Measurements from ENCODE around the gene RNF8. TPM values are rescaled to one million over a fixed set of nuclear protein-coding genes. Genes with fewer than 3 reads are reported as not detected.

Gene RNF8
- total and polyA plus RNA-seq, 3 experiments from 2014 or later = 17.2 to 35.2 (median 33.7) TPM

- no peak for DNase-seq
- H3K27ac Mint-ChIP-seq = peak overlapping the region in 2 of 8 donors; percentile 1 to 23
- Histone ChIP-seq H3K4me1 (ENCODE audit: insufficient read depth, low read length) (no peaks in the 10 kb centered on the region), H3K27ac (ENCODE audit: low read depth, low read length) (no peak overlapping the region), H3K27me3 (ENCODE audit: insufficient read depth, low read length, poor library complexity, severe bottlenecking) (no peaks in the 10 kb centered on the region), H3K36me3 (ENCODE audit: insufficient read depth, low read length) (peaks cover 14% of the 10 kb centered on the region), H3K4me3 (ENCODE audit: low read length) (no peak overlapping the region), H3K9me3 (ENCODE audit: low read length) (no peaks in the 10 kb centered on the region)
- peaks cover 0 to 79% (median 19%) of the 10 kb centered on the region in 3 donors for H3K36me3 Mint-ChIP-seq
- CTCF ChIA-PET = interaction anchor here (1.2 kb wide), 1 partner anchor 325 kb away, joined by 4 read pairs; no protein-coding TSS in a partner anchor
- H3K9me3 Mint-ChIP-seq = no peaks in the 10 kb centered on the region
- POLR2A ChIA-PET = no interaction called here
- no peak overlapping the region for H3K4me3 Mint-ChIP-seq
- no peaks in the 10 kb centered on the region for H3K27me3 Mint-ChIP-seq
- peaks cover 0 to 13% (median 7%) of the 10 kb centered on the region in 3 donors for H3K4me1 Mint-ChIP-seq
These were observed 13.1 kb downstream of the RNF8 start for GRCh38 chr6:37366910-37367309.

GRCh38 chr6:37368961-37369320, 15.2 kb downstream of the RNF8 start:
- H3K27ac Mint-ChIP-seq = peak overlapping the region in 2 of 8 donors; percentile 39 to 75
- Histone ChIP-seq H3K27me3 (ENCODE audit: insufficient read depth, low read length, poor library complexity, severe bottlenecking) (no peaks in the 10 kb centered on the region), H3K4me3 (ENCODE audit: low read length) (no peak overlapping the region), H3K27ac (ENCODE audit: low read depth, low read length) (no peak overlapping the region), H3K4me1 (ENCODE audit: insufficient read depth, low read length) (no peaks in the 10 kb centered on the region), H3K36me3 (ENCODE audit: insufficient read depth, low read length) (peaks cover 14% of the 10 kb centered on the region), H3K9me3 (ENCODE audit: low read length) (no peaks in the 10 kb centered on the region)
- H3K9me3 Mint-ChIP-seq = no peaks in the 10 kb centered on the region
- no peak overlapping the region for H3K4me3 Mint-ChIP-seq
- POLR2A ChIA-PET = no interaction called here
- peaks cover 0 to 13% (median 7%) of the 10 kb centered on the region in 3 donors for H3K4me1 Mint-ChIP-seq
- H3K27me3 Mint-ChIP-seq = no peaks in the 10 kb centered on the region
- H3K36me3 Mint-ChIP-seq = peaks cover 0 to 76% (median 19%) of the 10 kb centered on the region in 3 donors
- CTCF ChIA-PET = no interaction called here
- no peak for DNase-seq

- no peaks in the 10 kb centered on the region for H3K9me3 ChIP-seq (ENCODE audit: low read length)
- no peak overlapping the region for H3K27ac ChIP-seq (ENCODE audit: low read depth, low read length)
- H3K27me3 ChIP-seq (ENCODE audit: insufficient read depth, low read length, poor library complexity, severe bottlenecking) = no peaks in the 10 kb centered on the region
- Mint-ChIP-seq H3K4me1 (peaks cover 0 to 13% (median 7%) of the 10 kb centered on the region in 3 donors), H3K4me3 (no peak overlapping the region), H3K27me3 (no peaks in the 10 kb centered on the region), H3K36me3 (peaks cover 0 to 77% (median 18%) of the 10 kb centered on the region in 3 donors), H3K27ac (peak overlapping the region in 2 of 8 donors; percentile 39 to 75), H3K9me3 (no peaks in the 10 kb centered on the region)
- H3K4me1 ChIP-seq (ENCODE audit: insufficient read depth, low read length) = no peaks in the 10 kb centered on the region
- no peak overlapping the region for H3K4me3 ChIP-seq (ENCODE audit: low read length)
- ChIA-PET CTCF (interaction anchor here (1.2 kb wide), 1 partner anchor 323 kb away, joined by 3 read pairs; no protein-coding TSS in a partner anchor), POLR2A (no interaction called here)
- DNase-seq = no peak
- H3K36me3 ChIP-seq (ENCODE audit: insufficient read depth, low read length) = peaks cover 19% of the 10 kb centered on the region
These were observed 15.8 kb downstream of the RNF8 start for GRCh38 chr6:37369321-37370201.

- Mint-ChIP-seq H3K27ac (peak overlapping the region in 3 of 8 donors; percentile 30 to 90 (median 81)), H3K4me1 (peaks cover 0 to 10% (median 7%) of the 10 kb centered on the region in 3 donors), H3K36me3 (peaks cover 0 to 85% (median 19%) of the 10 kb centered on the region in 3 donors), H3K4me3 (no peak overlapping the region), H3K27me3 (no peaks in the 10 kb centered on the region), H3K9me3 (no peaks in the 10 kb centered on the region)
- POLR2A ChIA-PET = no interaction called here
- Histone ChIP-seq H3K4me3 (ENCODE audit: low read length) (no peak overlapping the region), H3K36me3 (ENCODE audit: insufficient read depth, low read length) (peaks cover 28% of the 10 kb centered on the region), H3K9me3 (ENCODE audit: low read length) (no peaks in the 10 kb centered on the region), H3K27me3 (ENCODE audit: insufficient read depth, low read length, poor library complexity, severe bottlenecking) (no peaks in the 10 kb centered on the region), H3K27ac (ENCODE audit: low read depth, low read length) (no peak overlapping the region), H3K4me1 (ENCODE audit: insufficient read depth, low read length) (no peaks in the 10 kb centered on the region)
- DNase-seq = no peak
- CTCF ChIA-PET = interaction anchor here (0.9 to 1.0 kb wide), 2 partner anchors 11 to 46 kb away, joined by 3 read pairs; no protein-coding TSS in a partner anchor
These were observed 17.6 kb downstream of the RNF8 start for GRCh38 chr6:37371154-37372083.

GRCh38 chr6:37372116-37372515, 18.3 kb downstream of the RNF8 start:
- H3K36me3 Mint-ChIP-seq = peaks cover 0 to 84% (median 18%) of the 10 kb centered on the region in 3 donors
- no peaks in the 10 kb centered on the region for H3K9me3 Mint-ChIP-seq
- POLR2A ChIA-PET = no interaction called here
- no peak overlapping the region for H3K4me3 Mint-ChIP-seq
- H3K9me3 ChIP-seq (ENCODE audit: low read length) = no peaks in the 10 kb centered on the region
- no peak for DNase-seq
- no peak overlapping the region for H3K27ac ChIP-seq (ENCODE audit: low read depth, low read length)
- H3K4me1 Mint-ChIP-seq = peaks cover 0 to 9% (median 7%) of the 10 kb centered on the region in 3 donors
- no peak overlapping the region for H3K4me3 ChIP-seq (ENCODE audit: low read length)
- no peaks in the 10 kb centered on the region for H3K4me1 ChIP-seq (ENCODE audit: insufficient read depth, low read length)
- H3K27me3 ChIP-seq (ENCODE audit: insufficient read depth, low read length, poor library complexity, severe bottlenecking) = no peaks in the 10 kb centered on the region
- no peak overlapping the region for H3K27ac Mint-ChIP-seq
- H3K27me3 Mint-ChIP-seq = no peaks in the 10 kb centered on the region
- peaks cover 28% of the 10 kb centered on the region for H3K36me3 ChIP-seq (ENCODE audit: insufficient read depth, low read length)
- CTCF ChIA-PET = interaction anchor here (0.9 to 1.0 kb wide), 2 partner anchors 11 to 46 kb away, joined by 3 read pairs; no protein-coding TSS in a partner anchor

- H3K4me1 Mint-ChIP-seq = peaks cover 0 to 8% (median 3%) of the 10 kb centered on the region in 3 donors
- peaks cover 0 to 86% (median 12%) of the 10 kb centered on the region in 3 donors for H3K36me3 Mint-ChIP-seq
- no peak overlapping the region for H3K27ac ChIP-seq (ENCODE audit: low read depth, low read length)
- H3K9me3 Mint-ChIP-seq = no peaks in the 10 kb centered on the region
- H3K27ac Mint-ChIP-seq = no peak overlapping the region
- H3K4me1 ChIP-seq (ENCODE audit: insufficient read depth, low read length) = no peaks in the 10 kb centered on the region
- H3K36me3 ChIP-seq (ENCODE audit: insufficient read depth, low read length) = peaks cover 24% of the 10 kb centered on the region
- no peak overlapping the region for H3K4me3 ChIP-seq (ENCODE audit: low read length)
- H3K27me3 Mint-ChIP-seq = no peaks in the 10 kb centered on the region
- CTCF ChIA-PET = no interaction called here
- no peaks in the 10 kb centered on the region for H3K9me3 ChIP-seq (ENCODE audit: low read length)
- no peak overlapping the region for H3K4me3 Mint-ChIP-seq
- POLR2A ChIA-PET = no interaction called here
- H3K27me3 ChIP-seq (ENCODE audit: insufficient read depth, low read length, poor library complexity, severe bottlenecking) = no peaks in the 10 kb centered on the region
- no peak for DNase-seq
These were observed 20.2 kb downstream of the RNF8 start for GRCh38 chr6:37373822-37374471.

GRCh38 chr6:37375376-37375775, 21.6 kb downstream of the RNF8 start:
- no peak for DNase-seq
- Mint-ChIP-seq H3K36me3 (peaks cover 0 to 79% (median 8%) of the 10 kb centered on the region in 3 donors), H3K27me3 (no peaks in the 10 kb centered on the region), H3K4me1 (peaks cover 0 to 5% (median 0%) of the 10 kb centered on the region in 3 donors), H3K4me3 (no peak overlapping the region), H3K9me3 (no peaks in the 10 kb centered on the region), H3K27ac (peak overlapping the region in 1 of 8 donors; percentile 75)
- H3K27ac ChIP-seq (ENCODE audit: low read depth, low read length) = no peak overlapping the region
- no peaks in the 10 kb centered on the region for H3K9me3 ChIP-seq (ENCODE audit: low read length)
- POLR2A ChIA-PET = no interaction called here
- no peak overlapping the region for H3K4me3 ChIP-seq (ENCODE audit: low read length)
- H3K36me3 ChIP-seq (ENCODE audit: insufficient read depth, low read length) = peaks cover 14% of the 10 kb centered on the region
- CTCF ChIA-PET = no interaction called here
- no peaks in the 10 kb centered on the region for H3K4me1 ChIP-seq (ENCODE audit: insufficient read depth, low read length)
- no peaks in the 10 kb centered on the region for H3K27me3 ChIP-seq (ENCODE audit: insufficient read depth, low read length, poor library complexity, severe bottlenecking)

Data from CD8-positive, alpha-beta memory T cell (primary cell).